Stomach (tissue), 9 donors: ENCODE results near the gene ASTN1. TPM values are rescaled to one million over a fixed set of nuclear protein-coding genes. Genes with fewer than 3 reads are reported as not detected.

Experiments
- DNase-seq, 2 donors: peaks; one replicate each; pipeline versions ENCODE4 v3.0.0 to v3.0.0-alpha.2; 2013 to 2019
- H3K27ac ChIP-seq, 5 donors: fragments of 200-600 bp in 4 of 5; sonication (generic) in 4 of 5; one replicate each; pipeline ENCODE4 v1.5.1; 2013 to 2019; ENCODE audit warnings: mild to moderate bottlenecking in 1 of 5, moderate library complexity in 1 of 5
- H3K27me3 ChIP-seq, 3 donors: fragments of 200-600 bp; sonication (generic); one replicate each; pipeline ENCODE4 v1.5.1; 2017 to 2019; ENCODE audit warnings: mixed run types in 1 of 3
- H3K36me3 ChIP-seq, 4 donors: fragments of 200-600 bp; sonication (generic); 1 replicate in 3 of 4; 2 replicates in 1 of 4; pipeline ENCODE4 v1.5.1; 2016 to 2019
- H3K4me1 ChIP-seq, 4 donors: fragments of 200-600 bp; sonication (generic); one replicate each; pipeline ENCODE4 v1.5.1; 2016 to 2019
- H3K4me3 ChIP-seq, 4 donors: fragments of 200-600 bp; sonication (generic) in 3 of 4; one replicate each; pipeline ENCODE4 v1.5.1; 2016 to 2019; ENCODE audit warnings: mild to moderate bottlenecking in 1 of 4
- H3K9me3 ChIP-seq, 4 donors: fragments of 200-600 bp; sonication (generic); one replicate each; pipeline ENCODE4 v1.5.1; 2016 to 2019
- EP300 ChIP-seq: sonication (generic); formaldehyde crosslinking; IDR thresholded peaks from one replicate; pipeline ENCODE4 v1.6.1; 2017; ENCODE audit warnings: antibody characterized with exemption
- POLR2A ChIP-seq, 4 donors: fragments of 450-650 bp; IDR thresholded peaks; one replicate each; pipeline ENCODE4 v1.6.1; 2016; ENCODE audit warnings: antibody characterized with exemption in 4 of 4, control low read depth in 2 of 4, mild to moderate bottlenecking in 1 of 4, moderate library complexity in 1 of 4
- POLR2AphosphoS5 ChIP-seq, 3 donors: sonication (generic); formaldehyde crosslinking; IDR thresholded peaks; one replicate each; pipeline ENCODE4 v1.6.1; 2016; ENCODE audit warnings: antibody characterized with exemption in 3 of 3
- WGBS, 5 donors: extraction: QIAGEN DNeasy Blood & Tissue Kit in 3 of 5; methylation state at CpG; one replicate each; pipeline versions ENCODE4 v1.1.5 to v1.1.7; 2013 to 2018; 5-methylcytosine and 5-hydroxymethylcytosine counted together
- intact Hi-C: fragments of 100-400 bp; cut with DNase I; formaldehyde crosslinking; loops from one replicate; pipeline ENCODE4 v1.15.1; 2023; ENCODE audit warnings: low total_unique reads
- polyA plus RNA-seq, 3 donors: library from polyadenylated mRNA; stranded (reverse); fragments of 200-250 nt; gene quantifications; one replicate each; pipeline ENCODE4 v1.2.3, GENCODE V29; 2013
- total RNA-seq, 5 donors: library from RNA; depleted of rRNA; stranded (reverse); fragments of >200 nt; gene quantifications; one replicate each; pipeline versions ENCODE4 v1.1.0 to v1.2.3, GENCODE V29; 2014 to 2016
- TF ChIP-seq, protein P1 (sequence below), 7 experiments: fragments of 450-650 bp in 4 of 7; fragments of 200-600 bp in 3 of 7; sonication (generic) in 3 of 7; IDR thresholded peaks; one replicate each; pipeline ENCODE4 v1.5.1; 2016 to 2019; ENCODE audit warnings: antibody characterized with exemption in 7 of 7, control low read depth in 2 of 7, mild to moderate bottlenecking in 1 of 7
- donor health status: healthy with polysubstance abuse.
- donor health status: Bipolar disorder and iron deficiency.
- donor health status: healthy.

Gene ASTN1
- total and polyA plus RNA-seq, 8 donors = 0.13 to 2.4 (median 0.51) TPM; not detected in 4

DNA sequence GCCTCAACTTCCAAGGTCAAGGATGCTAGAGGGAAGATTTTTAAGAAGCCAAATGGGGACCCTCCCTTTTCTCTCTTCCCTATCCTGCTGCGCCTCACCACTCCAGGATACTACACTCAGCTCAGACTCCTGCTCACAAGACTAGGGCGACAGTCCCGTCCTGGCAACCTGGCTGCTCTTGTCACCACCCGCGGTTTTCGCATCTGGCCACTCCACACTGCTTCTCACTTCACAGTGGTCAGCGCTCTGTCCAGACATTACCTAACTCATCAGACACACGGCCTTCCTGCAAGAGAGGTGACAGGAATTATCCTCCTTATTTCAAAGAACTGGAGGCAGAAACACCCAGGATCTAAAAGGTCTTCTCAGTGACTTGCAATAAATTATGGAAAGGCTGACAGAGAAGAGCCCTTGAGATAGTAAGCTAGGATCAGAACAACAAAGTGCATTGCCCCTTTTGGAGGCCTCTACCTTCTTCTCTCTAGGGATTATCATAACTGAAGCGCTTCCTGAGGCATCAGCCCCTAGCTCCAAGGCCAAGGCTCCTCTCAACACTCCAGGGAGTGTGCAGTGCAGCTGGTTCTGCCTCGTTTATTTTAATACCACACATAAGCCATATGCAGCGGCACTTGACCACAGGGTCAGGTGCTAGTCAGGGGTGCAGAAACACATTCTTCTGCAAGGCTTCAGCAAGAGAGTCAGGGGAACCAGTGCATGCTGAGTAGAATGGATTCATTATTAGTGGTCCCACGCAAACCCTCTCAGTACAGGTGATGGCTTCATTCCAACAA is 41.9 kb downstream of the ASTN1 start:
- DNase-seq = no peak
- H3K36me3 ChIP-seq = no peaks in the 10 kb centered on the region
- no peak overlapping the region for H3K4me3 ChIP-seq
- H3K27ac ChIP-seq = no peak overlapping the region
- TF ChIP-seq POLR2A (IDR thresholded peaks at IDR 0.05) = no peak
- TF ChIP-seq EP300 = no peak
- TF ChIP-seq POLR2AphosphoS5 (IDR thresholded peaks at IDR 0.05) = no peak
- TF ChIP-seq, protein P1, sequence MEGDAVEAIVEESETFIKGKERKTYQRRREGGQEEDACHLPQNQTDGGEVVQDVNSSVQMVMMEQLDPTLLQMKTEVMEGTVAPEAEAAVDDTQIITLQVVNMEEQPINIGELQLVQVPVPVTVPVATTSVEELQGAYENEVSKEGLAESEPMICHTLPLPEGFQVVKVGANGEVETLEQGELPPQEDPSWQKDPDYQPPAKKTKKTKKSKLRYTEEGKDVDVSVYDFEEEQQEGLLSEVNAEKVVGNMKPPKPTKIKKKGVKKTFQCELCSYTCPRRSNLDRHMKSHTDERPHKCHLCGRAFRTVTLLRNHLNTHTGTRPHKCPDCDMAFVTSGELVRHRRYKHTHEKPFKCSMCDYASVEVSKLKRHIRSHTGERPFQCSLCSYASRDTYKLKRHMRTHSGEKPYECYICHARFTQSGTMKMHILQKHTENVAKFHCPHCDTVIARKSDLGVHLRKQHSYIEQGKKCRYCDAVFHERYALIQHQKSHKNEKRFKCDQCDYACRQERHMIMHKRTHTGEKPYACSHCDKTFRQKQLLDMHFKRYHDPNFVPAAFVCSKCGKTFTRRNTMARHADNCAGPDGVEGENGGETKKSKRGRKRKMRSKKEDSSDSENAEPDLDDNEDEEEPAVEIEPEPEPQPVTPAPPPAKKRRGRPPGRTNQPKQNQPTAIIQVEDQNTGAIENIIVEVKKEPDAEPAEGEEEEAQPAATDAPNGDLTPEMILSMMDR (IDR thresholded peaks at IDR 0.05) = no peak
- intact Hi-C loops = no loop called here
- H3K4me1 ChIP-seq = no peaks in the 10 kb centered on the region
- H3K27me3 ChIP-seq = no peaks in the 10 kb centered on the region
- no peaks in the 10 kb centered on the region for H3K9me3 ChIP-seq
- 80 to 87% (median 82%) methylated on average over 12 of the region's 12 CpGs for WGBS, 5 donors

DNA sequence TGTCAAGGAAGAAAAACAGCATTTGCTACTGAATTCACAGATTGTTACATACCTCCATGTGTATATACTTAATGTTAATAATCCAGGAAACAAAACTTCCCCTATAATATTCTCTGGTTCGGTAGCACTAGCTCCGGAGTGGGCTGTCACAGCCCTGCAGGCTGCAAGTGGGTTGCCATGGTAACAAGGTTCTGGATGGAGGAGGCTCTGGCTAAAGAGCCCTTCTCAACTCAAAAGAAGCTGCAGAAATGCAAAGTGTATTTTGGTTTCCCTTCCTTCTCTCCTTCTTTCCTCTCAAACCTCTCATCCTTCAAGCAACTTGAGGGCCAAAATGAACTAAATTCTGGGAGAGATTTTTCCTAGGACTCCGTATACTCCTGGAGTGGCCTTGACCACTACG is 45.2 kb downstream of the ASTN1 start:
- Histone ChIP-seq H3K27me3 (no peaks in the 10 kb centered on the region), H3K27ac (no peak overlapping the region), H3K4me1 (no peaks in the 10 kb centered on the region), H3K4me3 (no peak overlapping the region), H3K36me3 (no peaks in the 10 kb centered on the region), H3K9me3 (no peaks in the 10 kb centered on the region)
- no peak for DNase-seq
- 57 to 75% (median 60%) methylated on average over 4 of the region's 4 CpGs for WGBS, 5 donors
- TF ChIP-seq EP300 = no peak
- TF ChIP-seq POLR2A (IDR thresholded peaks at IDR 0.05) = no peak
- TF ChIP-seq, protein P1 (IDR thresholded peaks at IDR 0.05) = no peak
- no peak for TF ChIP-seq POLR2AphosphoS5 (IDR thresholded peaks at IDR 0.05)
- intact Hi-C loops = no loop called here

DNA sequence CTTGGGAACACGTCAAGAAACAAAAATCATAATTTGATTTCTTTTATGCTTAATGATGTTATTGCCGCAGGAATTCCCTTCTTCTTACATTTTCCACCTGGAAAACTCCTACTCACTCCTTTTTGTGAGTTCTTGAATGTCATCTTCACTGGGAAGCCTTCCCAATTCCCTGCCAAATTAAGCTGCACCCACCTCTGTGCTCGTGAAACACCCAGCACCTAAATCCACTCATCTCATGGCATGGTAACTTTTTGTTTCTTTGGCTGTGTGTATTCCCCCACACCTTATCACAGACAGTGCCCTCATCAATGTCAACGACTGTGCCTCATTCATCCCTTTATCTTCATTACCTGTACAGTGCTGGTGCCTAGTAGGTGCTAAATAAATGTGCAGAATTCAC is 45.6 kb downstream of the ASTN1 start:
- TF ChIP-seq POLR2A (IDR thresholded peaks at IDR 0.05) (no peak), POLR2AphosphoS5 (IDR thresholded peaks at IDR 0.05) (no peak), EP300 (no peak)
- TF ChIP-seq, protein P1 (IDR thresholded peaks at IDR 0.05) = no peak
- no peaks in the 10 kb centered on the region for H3K36me3 ChIP-seq
- no peaks in the 10 kb centered on the region for H3K27me3 ChIP-seq
- intact Hi-C loops = no loop called here
- H3K4me3 ChIP-seq = no peak overlapping the region
- no peak overlapping the region for H3K27ac ChIP-seq
- H3K9me3 ChIP-seq = no peaks in the 10 kb centered on the region
- 62 to 72% (median 64%) methylated on average over 4 of the region's 4 CpGs for WGBS, 5 donors
- no peaks in the 10 kb centered on the region for H3K4me1 ChIP-seq
- DNase-seq = no peak

DNA sequence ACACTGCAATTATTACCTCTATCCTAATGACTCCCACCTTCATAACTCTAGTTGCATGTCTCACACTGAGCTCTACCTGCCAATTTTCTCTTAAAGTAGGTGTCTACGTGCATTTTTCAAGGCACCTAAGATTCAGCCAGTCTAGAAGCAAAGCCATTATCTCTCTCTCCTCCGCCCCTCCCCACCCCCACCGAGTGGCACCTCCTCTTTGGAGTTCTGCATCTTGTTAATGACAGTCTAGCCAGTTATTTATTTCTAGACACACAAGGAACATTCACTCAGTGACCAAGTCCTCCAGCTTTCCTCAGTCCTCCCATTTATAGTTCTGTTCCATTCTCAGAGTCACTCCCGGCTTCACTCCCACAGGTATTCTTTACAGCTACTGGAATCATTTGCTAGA is 47.6 kb downstream of the ASTN1 start:
- Histone ChIP-seq H3K27me3 (peaks cover 0 to 3% (median 0%) of the 10 kb centered on the region in 3 donors), H3K27ac (no peak overlapping the region), H3K36me3 (no peaks in the 10 kb centered on the region), H3K4me1 (no peaks in the 10 kb centered on the region), H3K9me3 (no peaks in the 10 kb centered on the region), H3K4me3 (no peak overlapping the region)
- WGBS, 5 donors = 68 to 77% (median 73%) methylated on average over 4 of the region's 4 CpGs
- TF ChIP-seq EP300 (no peak), POLR2A (IDR thresholded peaks at IDR 0.05) (no peak), POLR2AphosphoS5 (IDR thresholded peaks at IDR 0.05) (no peak)
- TF ChIP-seq, protein P1 (IDR thresholded peaks at IDR 0.05) = no peak
- intact Hi-C loops = no loop called here
- no peak for DNase-seq
